Smooth muscle cell (in vitro differentiated cells): Measurements from ENCODE around the gene HOXC6. TPM values are rescaled to one million over a fixed set of nuclear protein-coding genes. Genes with fewer than 3 reads are reported as not detected.

Experiments used
- DNase-seq: peaks from one replicate; lab custom pipeline; 2025; ENCODE audit not compliant: unreplicated experiment; lab: John Stamatoyannopoulos, UW
- H2AFZ ChIP-seq: fragments of 200-600 bp; sonication (generic); 2 replicates; pipeline ENCODE4 v1.6.0; 2016; ENCODE audit warnings: antibody characterized with exemption, low read depth, mild to moderate bottlenecking
- H3F3A ChIP-seq: fragments of 200-600 bp; sonication (generic); 2 replicates; pipeline ENCODE4 v1.6.0; 2017; ENCODE audit warnings: antibody characterized with exemption, low read depth
- H3K27ac ChIP-seq: fragments of 200-600 bp; sonication (generic); 2 replicates; pipeline ENCODE4 v1.5.1; 2016; ENCODE audit warnings: low read depth, mild to moderate bottlenecking
- H3K27me3 ChIP-seq: fragments of 200-600 bp; sonication (generic); 2 replicates; pipeline ENCODE4 v1.6.1; 2016; ENCODE audit warnings: low read depth, mild to moderate bottlenecking
- H3K36me3 ChIP-seq: fragments of 200-600 bp; sonication (generic); 2 replicates; pipeline ENCODE4 v1.5.1; 2016; ENCODE audit warnings: low read depth
- H3K4me1 ChIP-seq: fragments of 200-600 bp; sonication (generic); 2 replicates; pipeline ENCODE4 v1.5.1; 2016; ENCODE audit warnings: low read depth
- H3K4me2 ChIP-seq: fragments of 200-600 bp; sonication (generic); 2 replicates; pipeline ENCODE4 v1.6.0; 2016; ENCODE audit warnings: mild to moderate bottlenecking
- H3K4me3 ChIP-seq: fragments of 200-600 bp; sonication (generic); 2 replicates; pipeline ENCODE4 v1.5.1; 2016; ENCODE audit warnings: mild to moderate bottlenecking
- H3K79me2 ChIP-seq: fragments of 200-600 bp; sonication (generic); 2 replicates; pipeline ENCODE4 v1.6.0; 2016; ENCODE audit warnings: low read depth, mild to moderate bottlenecking
- H3K9ac ChIP-seq: fragments of 200-600 bp; sonication (generic); 2 replicates; pipeline ENCODE4 v1.6.0; 2016; ENCODE audit warnings: low read depth
- H3K9me3 ChIP-seq: fragments of 200-600 bp; sonication (generic); replicated peaks from 2 replicates; pipeline ENCODE4 v1.5.1; 2016; ENCODE audit warnings: low read depth
- H4K20me1 ChIP-seq: fragments of 200-600 bp; sonication (generic); 2 replicates; pipeline ENCODE4 v1.6.0; 2016; ENCODE audit warnings: low read depth
- CTCF ChIP-seq: fragments of 200-600 bp; sonication (generic); IDR thresholded peaks from 2 replicates; pipeline ENCODE4 v1.5.1; 2017; ENCODE audit warnings: borderline replicate concordance, mild to moderate bottlenecking, antibody characterized with exemption; ENCODE audit not compliant: insufficient read depth, poor library complexity, severe bottlenecking
- WGBS: methylation state at CpG from one replicate; pipeline ENCODE4 v1.1.7; 2016; ENCODE audit warnings: low lambda C conversion rate; 5-methylcytosine and 5-hydroxymethylcytosine counted together
- polyA plus RNA-seq: library from polyadenylated mRNA; unstranded; fragments of >200 nt; fragmentation: Nextera tagmentation; extraction: Ambion mirVana; gene quantifications from 2 replicates; pipeline ENCODE4 v1.2.1, GENCODE V29; 2016
- total RNA-seq: library from RNA; depleted of rRNA; stranded (reverse); fragments of >200 nt; gene quantifications from 2 replicates; pipeline ENCODE4 v1.2.3, GENCODE V29; 2014

Gene HOXC6
- total and polyA plus RNA-seq, 2 experiments from 2014 or later: 3.1 to 12.3 TPM

DNA sequence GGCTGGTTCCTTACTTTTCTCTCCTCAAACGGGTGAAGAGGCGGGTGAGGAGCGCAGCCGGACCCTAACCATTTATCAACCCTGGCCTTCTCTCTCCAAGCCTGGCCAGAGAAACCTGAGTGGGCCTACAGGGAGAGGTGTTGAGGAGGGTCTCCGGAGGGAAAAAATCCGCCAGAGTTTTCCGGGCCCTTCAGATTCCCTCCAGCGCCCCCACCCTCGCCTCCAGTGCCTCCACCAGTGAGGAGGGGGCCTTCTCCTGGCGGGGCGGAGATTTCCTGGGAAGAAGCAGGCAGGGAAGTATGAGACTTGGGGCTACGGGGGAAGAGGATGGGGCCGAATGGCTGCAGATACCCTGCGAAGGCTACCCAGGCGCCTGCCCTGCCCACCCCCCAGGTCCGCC is 3.2 kb downstream of the HOXC6 start:
- Histone ChIP-seq H3K79me2 (peaks cover 2% of the 10 kb centered on the region), H2AFZ (no peak overlapping the region), H3F3A (no peaks in the 10 kb centered on the region), H4K20me1 (no peaks in the 10 kb centered on the region), H3K9ac (peak overlapping the region; percentile 85), H3K27ac (peak overlapping the region; percentile 88), H3K4me3 (peak overlapping the region; percentile 52), H3K27me3 (peaks cover 99% of the 10 kb centered on the region), H3K36me3 (no peaks in the 10 kb centered on the region), H3K4me2 (peak overlapping the region; percentile 94), H3K9me3 (no peaks in the 10 kb centered on the region), H3K4me1 (peaks cover 8% of the 10 kb centered on the region)
- DNase-seq: no peak
- WGBS: 38% methylated on average over 16 of the region's 16 CpGs
- no peak for TF ChIP-seq CTCF

- no peak overlapping the region for H3K4me3 ChIP-seq
- WGBS: 40% methylated on average over 6 of the region's 6 CpGs
- H3K4me2 ChIP-seq: no peak overlapping the region
Observed at GRCh38 chr12:54032086-54032619, 3.9 kb downstream of the HOXC6 start.

GRCh38 chr12:54032627-54033100 is 4.4 kb downstream of the HOXC6 start, which contains the start of gene HOXC5:
TSS of gene HOXC5 (plus strand) at chr12:54033050. CDS start at chr12:54033123, 73 bp downstream.
- Histone ChIP-seq H3K4me3 (peak within 1 kb of the TSS; percentile 30), H3F3A (no peaks in the 10 kb centered on the region), H2AFZ (no peak within 1 kb of the TSS), H3K27ac (peak within 1 kb of the TSS; percentile 88), H3K9ac (no peak within 1 kb of the TSS), H3K9me3 (no peaks in the 10 kb centered on the region), H3K4me2 (peak within 1 kb of the TSS; percentile 94), H3K36me3 (no peaks in the 10 kb centered on the region), H4K20me1 (no peaks in the 10 kb centered on the region), H3K79me2 (no peaks in the 10 kb centered on the region), H3K4me1 (peaks cover 8% of the 10 kb centered on the region), H3K27me3 (peaks cover 99% of the 10 kb centered on the region)
- 4% methylated on average over 12 of the region's 12 CpGs for WGBS
- no peak for DNase-seq
- peak; percentile 93 for TF ChIP-seq CTCF

More at GRCh38 chr12:54032086-54032619, 3.9 kb downstream of the HOXC6 start:
- Histone ChIP-seq H2AFZ (no peak overlapping the region), H3K4me1 (peaks cover 8% of the 10 kb centered on the region), H3K27me3 (peaks cover 99% of the 10 kb centered on the region), H3K36me3 (no peaks in the 10 kb centered on the region), H3K9me3 (no peaks in the 10 kb centered on the region), H3K79me2 (no peaks in the 10 kb centered on the region), H3F3A (no peaks in the 10 kb centered on the region), H3K27ac (peak overlapping the region; percentile 88), H3K9ac (no peak overlapping the region), H4K20me1 (no peaks in the 10 kb centered on the region)
- TF ChIP-seq CTCF: no peak
- no peak for DNase-seq
